Pancreas (tissue), 10 donors: Measurements from ENCODE around the gene LLGL2. TPM values are rescaled to one million over a fixed set of nuclear protein-coding genes. Genes with fewer than 3 reads are reported as not detected.

Experiments used
- ATAC-seq, 4 donors: fragments of 200-7000 bp; cut with Tn5 transposase; one replicate each; pipeline versions ENCODE4 v1.8.0 to v1.9.1; 2020; ENCODE audit warnings: mild to moderate bottlenecking in 4 of 4, moderate library complexity in 4 of 4
- DNase-seq, 6 donors: peaks; one replicate each; pipeline ENCODE4 v3.0.0-alpha.2; 2020
- FAIRE-seq: peaks from 2 replicates; lab custom pipeline; 2012; peaks lifted over from hg19 to GRCh38; lab: Jason Lieb, UNC
- H3K27ac ChIP-seq, 4 donors: fragments of 200-600 bp; sonication (generic); 1 replicate in 3 of 4; 2 replicates in 1 of 4; pipeline versions ENCODE4 v1.5.0 to v1.8.0; 2020
- H3K27me3 ChIP-seq, 4 donors: fragments of 200-600 bp; one replicate each; pipeline ENCODE4 v1.8.0; 2021
- H3K36me3 ChIP-seq, 3 donors: fragments of 200-600 bp; sonication (generic) in 1 of 3; one replicate each; pipeline versions ENCODE4 v1.5.0 to v1.8.0; 2020 to 2021
- H3K4me1 ChIP-seq, 3 donors: fragments of 200-600 bp; one replicate each; pipeline ENCODE4 v1.8.0; 2021
- H3K4me3 ChIP-seq, 4 donors: fragments of 200-600 bp; sonication (generic) in 2 of 4; one replicate each; pipeline versions ENCODE4 v1.5.0 to v1.8.0; 2020 to 2021
- H3K9me3 ChIP-seq, 4 donors: fragments of 200-600 bp; one replicate each; pipeline ENCODE4 v1.8.0; 2021
- CTCF ChIP-seq, 4 donors: fragments of 200-600 bp; sonication (generic) in 3 of 4; IDR thresholded peaks; one replicate each; pipeline versions ENCODE4 v1.5.0 to v1.8.0; 2021; ENCODE audit warnings: antibody characterized with exemption in 4 of 4
- WGBS, 2 donors: extraction: QIAGEN DNeasy Blood & Tissue Kit; methylation state at CpG; one replicate each; pipeline ENCODE4 v1.1.7; 2013; 5-methylcytosine and 5-hydroxymethylcytosine counted together
- intact Hi-C, 3 donors: fragments of 100-400 bp; cut with DNase I; formaldehyde crosslinking; loops; one replicate each; pipeline versions ENCODE4 v1.11.1 to v1.14.2; 2022
- polyA plus RNA-seq, 2 donors: library from polyadenylated mRNA; stranded (reverse); fragments of 200-250 nt; gene quantifications; one replicate each; pipeline ENCODE4 v1.2.3, GENCODE V29; 2013
- total RNA-seq, 6 donors: library from RNA; stranded (reverse); fragmentation: NEBNext Ultra II Directional in 4 of 6; extraction: Animal tissue kit (Norgen Biotek cat#: 25700) in 4 of 6; gene quantifications; one replicate each; pipeline versions ENCODE4 v1.2.1 to v1.2.4, GENCODE V29; 2021 to 2023
- donor health status: healthy with polysubstance abuse.
- donor health status: DM: no; HTN: no; CAD: no; lungs with moderate emphysema.
- donor health status: DM: no; HTN: no; CAD: no.
- donor health status: control.
- donor health status: control.
- donor health status: Bipolar disorder and iron deficiency.
- donor health status: DM: yes; HTN: yes; CAD: no.
- donor health status: DM: no; HTN: no; CAD: no.
- donor health status: DM: no; HTN: no; CAD: no.
- donor health status: DM: yes; HTN: yes; CAD: no.

Gene LLGL2
- total and polyA plus RNA-seq, 8 donors = 87.8 to 296 (median 112) TPM

GRCh38 chr17:75604034-75604695 lies 78.7 kb downstream of the LLGL2 start:
- WGBS, 2 donors = 79 to 83% methylated on average over 9 to 12 of the region's 12 CpGs
- intact Hi-C loops = no loop called here
- Histone ChIP-seq H3K9me3 (no peaks in the 10 kb centered on the region), H3K4me1 (no peaks in the 10 kb centered on the region), H3K27me3 (no peaks in the 10 kb centered on the region), H3K27ac (no peak overlapping the region), H3K4me3 (no peak overlapping the region), H3K36me3 (no peaks in the 10 kb centered on the region)
- no peak for ATAC-seq
- no peak for FAIRE-seq
- no peak for DNase-seq
- TF ChIP-seq CTCF (IDR thresholded peaks at IDR 0.05) = no peak

- Histone ChIP-seq H3K4me1 (no peaks in the 10 kb centered on the region), H3K27ac (no peak overlapping the region), H3K36me3 (no peaks in the 10 kb centered on the region), H3K4me3 (no peak overlapping the region), H3K27me3 (no peaks in the 10 kb centered on the region), H3K9me3 (no peaks in the 10 kb centered on the region)
- no peak for FAIRE-seq
- intact Hi-C loops = no loop called here
- peak in 2 of 6 donors; percentile 53 to 56 for DNase-seq
- 84 to 86% methylated on average over 15 to 16 of the region's 16 CpGs for WGBS, 2 donors
- no peak for TF ChIP-seq CTCF (IDR thresholded peaks at IDR 0.05)
- no peak for ATAC-seq
Measured at GRCh38 chr17:75605790-75606189, 80.3 kb downstream of the LLGL2 start.

- FAIRE-seq = no peak
- WGBS, 2 donors = 74 to 85% methylated on average over 5 of the region's 5 CpGs
- TF ChIP-seq CTCF (IDR thresholded peaks at IDR 0.05) = no peak
- Histone ChIP-seq H3K4me3 (no peak overlapping the region), H3K27me3 (no peaks in the 10 kb centered on the region), H3K9me3 (no peaks in the 10 kb centered on the region), H3K4me1 (no peaks in the 10 kb centered on the region), H3K27ac (no peak overlapping the region), H3K36me3 (no peaks in the 10 kb centered on the region)
- intact Hi-C loops = no loop called here
- ATAC-seq = no peak
- no peak for DNase-seq
Measured at GRCh38 chr17:75607086-75607485, 81.6 kb downstream of the LLGL2 start.

GRCh38 chr17:75610103-75610984 lies 84.8 kb downstream of the LLGL2 start:
- H3K27me3 ChIP-seq = no peaks in the 10 kb centered on the region
- DNase-seq (peak in 1 of 6 donors; percentile 65), ATAC-seq (peak; percentile 38 to 54 (median 46)), FAIRE-seq (no peak)
- WGBS, 2 donors = 81 to 87% methylated on average over 24 to 25 of the region's 25 CpGs
- H3K27ac ChIP-seq = no peak overlapping the region
- H3K4me1 ChIP-seq = no peaks in the 10 kb centered on the region
- TF ChIP-seq CTCF (IDR thresholded peaks at IDR 0.05) = no peak
- H3K4me3 ChIP-seq = no peak overlapping the region
- peaks cover 0 to 4% (median 0%) of the 10 kb centered on the region in 3 donors for H3K36me3 ChIP-seq
- H3K9me3 ChIP-seq = no peaks in the 10 kb centered on the region
- intact Hi-C loops = no loop called here
